Anterior cingulate cortex (tissue), 58 donors: ENCODE data around the gene SUCLG1.

Experiments used
- DNase-seq, 58 donors: peaks; one replicate each; lab custom pipeline; 2025; lab: John Stamatoyannopoulos, UW

SUCLG1 gene

GRCh38 chr2:84459018-84459943 lies at the start of gene SUCLG1:
Gene SUCLG1, minus strand, starts transcription at chr2:84459280. Its CDS starts 11 bp downstream, at chr2:84459269.
- DNase-seq: peak; percentile 49 to 96 (median 87)

- no peak for DNase-seq
These were observed 39.2 kb upstream of the SUCLG1 start for GRCh38 chr2:84498150-84498799.

GRCh38 chr2:84497285-84497684 lies 38.2 kb upstream of the SUCLG1 start:
- no peak for DNase-seq

- no peak for DNase-seq
These were observed 37.3 kb upstream of the SUCLG1 start for GRCh38 chr2:84496386-84496785.

DNA sequence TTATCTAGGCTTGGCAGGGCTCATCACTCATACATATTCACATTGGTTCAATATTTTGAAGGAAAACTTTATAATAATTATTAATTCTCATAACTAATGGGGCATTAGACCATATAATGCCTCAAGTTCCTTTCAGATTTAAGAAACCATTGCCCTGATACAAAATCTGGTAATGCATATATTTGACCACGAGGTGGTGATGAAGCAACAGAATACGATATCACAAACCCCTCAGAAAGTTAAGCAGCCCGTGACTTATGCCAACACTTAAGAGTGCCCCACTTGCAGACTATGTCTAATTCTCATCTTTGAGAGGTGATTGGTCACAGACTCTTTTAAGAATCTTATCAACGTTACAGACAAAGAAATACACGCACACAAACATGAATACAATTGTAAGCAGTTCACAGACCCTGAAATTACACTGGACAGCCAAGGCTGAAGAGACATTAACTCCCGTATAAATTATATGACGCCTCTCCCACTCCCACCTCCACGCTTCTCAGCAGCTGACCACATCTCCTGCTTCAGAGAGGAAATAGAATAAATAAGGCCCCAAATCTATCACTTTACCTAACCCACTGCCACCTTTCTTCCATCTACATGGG lies 36.6 kb upstream of the SUCLG1 start:
- peak in 2 of 58 donors; percentile 30 to 58 for DNase-seq

DNA sequence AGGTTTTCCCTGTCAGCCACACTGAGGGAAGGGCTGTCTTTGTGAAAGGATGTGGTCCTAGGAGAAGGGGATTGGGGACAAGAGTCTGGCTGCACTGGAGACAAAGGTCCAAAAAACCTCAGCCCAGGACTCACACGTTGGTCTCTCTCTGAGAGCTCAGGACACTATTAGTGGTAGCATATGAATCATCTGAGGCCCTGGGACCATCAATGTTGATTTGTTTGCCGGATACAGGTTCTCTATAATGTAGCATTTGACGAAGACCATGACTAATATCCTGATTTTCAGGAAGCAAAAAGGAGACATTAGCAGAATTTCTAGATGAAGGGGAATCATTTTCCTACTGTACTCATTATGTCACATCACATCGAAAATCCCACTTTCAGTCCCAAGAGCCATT lies 35.0 kb upstream of the SUCLG1 start:
- DNase-seq: no peak

- peak in 3 of 58 donors; percentile 8 to 33 (median 11) for DNase-seq
These were observed 34.4 kb upstream of the SUCLG1 start for GRCh38 chr2:84493514-84493913.

GRCh38 chr2:84492571-84492970 lies 33.5 kb upstream of the SUCLG1 start:
- DNase-seq: no peak

DNA sequence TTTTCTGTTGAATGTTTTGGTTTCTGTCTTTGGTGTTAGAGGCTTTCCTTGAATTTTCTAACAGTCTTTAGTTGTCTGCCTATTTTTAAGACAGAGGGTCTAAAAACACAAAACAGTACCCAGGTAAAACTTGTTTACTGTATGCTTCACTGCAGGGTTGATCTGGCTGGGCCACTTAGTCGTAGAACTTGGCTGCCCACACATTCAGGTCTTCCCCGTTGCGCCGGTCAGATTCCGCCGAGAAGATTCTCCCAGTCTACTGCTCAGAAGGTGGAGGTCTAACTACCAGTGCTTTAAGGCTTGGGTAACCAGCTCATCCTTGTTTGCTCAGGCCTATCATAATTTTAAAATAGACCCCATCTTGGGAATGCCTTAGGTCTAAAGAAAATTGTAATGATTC lies 32.7 kb upstream of the SUCLG1 start:
- no peak for DNase-seq

GRCh38 chr2:84491256-84491655 lies 32.2 kb upstream of the SUCLG1 start:
- DNase-seq: no peak

DNA sequence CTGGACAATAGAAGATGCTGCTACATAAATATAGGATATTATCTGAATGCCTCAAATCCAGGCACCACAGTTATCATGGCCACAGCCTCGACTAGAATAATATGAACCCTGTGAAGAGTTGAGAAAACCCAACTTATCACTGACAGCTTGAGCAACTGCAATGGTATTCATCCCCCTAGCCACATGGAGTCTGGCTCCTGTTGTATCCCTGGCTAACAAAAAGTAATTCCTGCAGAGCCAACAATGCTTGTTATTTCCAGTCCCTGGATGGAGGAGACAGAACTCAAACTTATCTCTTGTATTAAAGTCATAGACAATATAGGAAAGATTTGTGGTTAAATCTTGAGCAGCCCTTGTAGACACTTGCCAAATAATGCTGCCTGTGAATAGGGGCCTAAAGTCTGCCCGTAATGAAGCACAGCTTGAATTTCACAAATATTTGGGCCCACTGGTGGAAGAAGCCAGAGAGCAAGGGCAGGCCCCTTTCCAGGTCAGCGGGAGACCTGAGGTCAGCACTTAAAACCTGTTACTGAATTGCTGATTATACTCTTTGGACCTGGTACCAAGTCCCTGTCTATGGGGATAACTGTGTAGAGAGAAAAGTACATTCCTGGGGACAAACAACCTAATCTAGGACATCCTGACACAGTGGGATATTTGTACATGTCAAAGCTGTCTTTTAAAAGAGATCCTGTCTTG lies 28.4 kb upstream of the SUCLG1 start:
- no peak for DNase-seq

GRCh38 chr2:84486441-84487115 lies 27.5 kb upstream of the SUCLG1 start:
- no peak for DNase-seq

DNA sequence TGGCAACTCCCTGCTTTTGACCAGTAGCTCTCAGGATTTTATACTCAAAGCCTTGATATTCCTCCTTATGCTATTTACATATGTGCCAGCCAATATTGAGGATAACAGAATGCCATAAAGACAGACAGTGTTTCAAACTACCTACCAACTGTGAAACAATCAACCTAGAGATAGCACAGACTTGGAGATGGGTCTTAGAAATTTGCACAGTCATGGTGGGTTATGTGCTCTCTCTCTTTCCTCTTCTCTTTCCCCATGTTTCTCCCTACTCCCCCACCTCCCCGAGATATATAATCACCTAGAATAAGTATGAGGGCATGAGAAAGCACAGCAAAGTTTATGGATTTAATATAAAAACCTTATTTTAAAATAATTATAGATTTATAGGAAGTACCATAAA lies 24.2 kb upstream of the SUCLG1 start:
- no peak for DNase-seq

DNA sequence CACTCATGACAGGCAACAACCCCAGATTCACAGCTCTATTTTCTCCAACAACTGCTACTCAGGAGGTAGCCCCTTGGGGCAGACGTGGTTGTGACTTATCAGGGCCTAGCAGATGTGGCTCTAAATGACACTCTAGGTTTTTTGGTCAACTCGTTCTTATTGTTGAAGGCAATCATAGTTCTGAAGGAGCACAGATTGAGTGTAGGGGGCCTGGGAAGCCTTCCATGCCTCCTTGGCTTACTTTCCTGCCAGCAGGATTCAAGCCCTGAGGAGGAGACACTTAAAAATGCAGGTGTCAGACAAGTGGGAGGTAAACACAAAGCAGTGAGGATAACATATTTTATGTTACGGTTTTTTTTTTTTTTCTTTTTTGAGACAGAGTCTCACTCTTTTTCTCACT lies 23.5 kb upstream of the SUCLG1 start:
- DNase-seq: peak in 23 of 58 donors; percentile 2 to 76 (median 23)

GRCh38 chr2:84481702-84482101 lies 22.6 kb upstream of the SUCLG1 start:
- no peak for DNase-seq

DNA sequence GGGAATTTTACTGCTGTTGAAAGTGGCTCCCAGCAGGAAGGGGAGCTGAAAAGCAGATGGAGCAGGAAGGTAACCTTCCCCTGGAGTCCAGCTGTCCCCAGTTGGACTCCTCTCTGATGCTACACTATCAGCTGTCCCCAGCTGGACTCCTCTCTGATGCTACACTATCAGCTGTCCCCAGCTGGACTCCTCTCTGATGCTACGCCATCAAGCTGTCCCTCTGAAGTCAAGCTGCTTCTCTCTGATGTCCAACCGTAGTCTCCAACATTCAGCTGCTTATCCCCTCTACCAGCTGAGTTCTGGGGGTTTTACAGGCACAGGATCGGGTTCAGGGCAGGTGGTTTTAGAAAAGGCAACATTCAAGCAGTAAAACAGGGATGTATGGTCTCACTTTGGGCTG lies 19.8 kb upstream of the SUCLG1 start:
- DNase-seq: no peak

DNA sequence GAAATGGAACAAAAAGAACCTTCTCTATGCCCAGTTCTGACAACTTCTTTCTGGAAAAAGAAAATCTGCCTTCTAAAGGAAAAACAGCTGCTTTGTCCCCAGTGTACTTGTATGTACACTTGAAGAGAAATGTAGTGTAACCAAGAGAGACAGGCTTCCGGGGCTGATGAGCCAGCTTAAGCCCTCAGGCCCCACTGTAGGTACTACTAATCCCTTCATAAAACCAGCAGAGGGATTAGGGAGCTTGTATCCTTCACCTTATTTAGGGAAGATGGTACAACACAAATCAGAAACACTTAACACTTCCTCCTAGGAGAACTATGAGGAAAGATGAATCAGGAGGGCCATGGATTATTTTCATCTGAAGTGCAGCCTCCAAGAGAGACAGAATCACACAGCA lies 18.8 kb upstream of the SUCLG1 start:
- no peak for DNase-seq

- no peak for DNase-seq
These were observed 15.1 kb upstream of the SUCLG1 start for GRCh38 chr2:84474176-84474575.

GRCh38 chr2:84472856-84473565 lies 13.9 kb upstream of the SUCLG1 start:
- no peak for DNase-seq
